Measurements from ENCODE around the gene PHF20. TPM values are rescaled to one million over a fixed set of nuclear protein-coding genes. Genes with fewer than 3 reads are reported as not detected.
"Not testable (repeated sequence)": the region's sequence is repeated elsewhere in the genome, so short reads cannot be mapped to it uniquely, and the experiment has no call there.

PHF20 gene
- total RNA-seq, 2 experiments from 2014 or later: 57.9 to 58.8 TPM

DNA sequence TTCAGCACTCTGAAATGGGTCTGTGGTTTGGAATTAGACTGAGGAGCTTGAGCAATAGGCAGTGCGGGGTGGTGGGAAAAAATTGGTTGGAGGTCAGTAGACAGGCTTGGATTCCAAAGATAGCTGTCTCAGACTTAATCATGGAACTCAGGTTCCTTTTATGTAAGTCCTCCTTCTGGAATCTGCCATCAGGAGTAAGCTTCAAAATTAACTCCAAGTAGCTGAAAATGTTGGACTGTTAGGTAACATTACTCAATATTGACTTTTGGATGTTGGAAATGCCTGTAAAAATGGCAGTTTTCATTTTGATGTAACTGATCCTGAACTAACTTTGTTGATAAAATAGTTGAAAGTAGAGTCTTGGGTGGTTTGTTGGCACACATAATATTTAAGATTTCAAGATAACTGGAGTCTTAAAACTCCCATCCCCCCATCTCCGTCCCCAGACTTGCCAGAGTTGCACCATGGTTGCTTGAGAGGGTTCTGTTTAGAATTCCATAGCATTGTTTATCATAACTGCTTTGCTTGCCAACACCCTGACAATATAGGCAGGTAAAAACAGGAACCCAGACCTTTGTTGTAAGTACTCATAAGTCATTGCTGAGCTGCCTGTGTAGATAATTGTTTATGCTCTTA lies 83.0 kb downstream of the PHF20 start:
- no peak for DNase-seq
- ChIA-PET POLR2A (interaction anchor here (0.7 kb wide), 1 partner anchor 46 kb away, joined by 3 read pairs; no protein-coding TSS in a partner anchor), CTCF (no interaction called here)
- ATAC-seq: no peak
- Mint-ChIP-seq H3K4me3 (no peak overlapping the region), H3K9me3 (no peaks in the 10 kb centered on the region), H3K36me3 (ENCODE audit: low read depth) (peaks cover 31% of the 10 kb centered on the region), H3K27ac (no peak overlapping the region), H3K27me3 (no peaks in the 10 kb centered on the region), H3K4me1 (ENCODE audit: low read depth) (peaks cover 25% of the 10 kb centered on the region)
- intact Hi-C loops (cut with micrococcal nuclease): no loop called here
- TF ChIP-seq, protein P1, sequence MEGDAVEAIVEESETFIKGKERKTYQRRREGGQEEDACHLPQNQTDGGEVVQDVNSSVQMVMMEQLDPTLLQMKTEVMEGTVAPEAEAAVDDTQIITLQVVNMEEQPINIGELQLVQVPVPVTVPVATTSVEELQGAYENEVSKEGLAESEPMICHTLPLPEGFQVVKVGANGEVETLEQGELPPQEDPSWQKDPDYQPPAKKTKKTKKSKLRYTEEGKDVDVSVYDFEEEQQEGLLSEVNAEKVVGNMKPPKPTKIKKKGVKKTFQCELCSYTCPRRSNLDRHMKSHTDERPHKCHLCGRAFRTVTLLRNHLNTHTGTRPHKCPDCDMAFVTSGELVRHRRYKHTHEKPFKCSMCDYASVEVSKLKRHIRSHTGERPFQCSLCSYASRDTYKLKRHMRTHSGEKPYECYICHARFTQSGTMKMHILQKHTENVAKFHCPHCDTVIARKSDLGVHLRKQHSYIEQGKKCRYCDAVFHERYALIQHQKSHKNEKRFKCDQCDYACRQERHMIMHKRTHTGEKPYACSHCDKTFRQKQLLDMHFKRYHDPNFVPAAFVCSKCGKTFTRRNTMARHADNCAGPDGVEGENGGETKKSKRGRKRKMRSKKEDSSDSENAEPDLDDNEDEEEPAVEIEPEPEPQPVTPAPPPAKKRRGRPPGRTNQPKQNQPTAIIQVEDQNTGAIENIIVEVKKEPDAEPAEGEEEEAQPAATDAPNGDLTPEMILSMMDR (IDR thresholded peaks at IDR 0.05): no peak

DNA sequence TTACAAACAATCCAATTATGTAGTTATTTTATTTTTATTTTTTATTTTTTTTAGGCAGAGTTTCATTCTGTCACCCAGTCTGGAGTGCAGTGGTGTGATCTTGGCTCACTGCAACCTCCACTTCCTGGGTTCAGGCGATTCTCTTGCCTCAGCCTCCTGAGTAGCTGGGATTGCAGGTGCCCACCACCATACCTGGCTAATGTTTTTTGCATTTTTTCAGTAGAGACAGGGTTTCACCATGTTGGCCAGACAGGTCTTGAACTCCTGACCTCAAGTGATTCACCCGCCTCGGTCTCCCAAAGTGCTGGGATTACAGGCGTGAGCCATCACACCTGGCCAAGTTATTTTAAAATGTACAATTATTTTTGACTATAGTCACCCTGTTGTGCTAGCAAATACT lies 83.8 kb downstream of the PHF20 start:
- peaks cover 31% of the 10 kb centered on the region for H3K36me3 Mint-ChIP-seq (ENCODE audit: low read depth)
- H3K27me3 Mint-ChIP-seq; intact Hi-C loops (cut with micrococcal nuclease); H3K4me3 Mint-ChIP-seq; CTCF ChIA-PET; H3K9me3 Mint-ChIP-seq; H3K27ac Mint-ChIP-seq; DNase-seq; ATAC-seq: not testable (repeated sequence)
- POLR2A ChIA-PET: interaction anchor here (0.7 to 1.2 kb wide), 2 partner anchors 12 to 47 kb away, joined by 3 read pairs; no protein-coding TSS in a partner anchor
- H3K4me1 Mint-ChIP-seq (ENCODE audit: low read depth): peaks cover 22% of the 10 kb centered on the region

DNA sequence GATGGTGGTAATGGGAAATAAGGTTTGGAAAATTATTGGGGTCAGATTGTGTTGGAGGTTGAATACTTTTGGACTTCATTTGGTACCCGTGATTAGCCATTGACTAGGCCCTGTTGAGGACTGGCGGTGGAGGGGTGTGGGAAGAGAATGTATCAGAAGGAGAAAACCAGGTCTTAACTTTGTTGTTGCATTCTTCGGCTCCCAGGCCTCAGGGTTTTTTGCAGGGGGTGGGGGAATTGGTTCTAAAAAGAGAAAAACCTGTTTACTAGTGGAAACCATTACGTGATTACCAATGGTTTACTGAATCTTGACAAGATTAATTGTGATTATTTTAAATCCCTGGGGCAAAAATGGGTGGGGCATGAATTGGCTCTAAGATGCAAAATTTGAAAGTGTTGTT lies 85.1 kb downstream of the PHF20 start:
- ATAC-seq (no peak), DNase-seq (no peak)
- TF ChIP-seq, protein P1 (IDR thresholded peaks at IDR 0.05): no peak
- POLR2A ChIA-PET: interaction anchor here (0.8 to 1.3 kb wide), 3 partner anchors 10 to 114 kb away, joined by 3 to 4 read pairs (median 4); partner anchors contain the start of gene RBM39
- H3K27ac Mint-ChIP-seq: no peak overlapping the region
- peaks cover 22% of the 10 kb centered on the region for H3K36me3 Mint-ChIP-seq (ENCODE audit: low read depth)
- no peaks in the 10 kb centered on the region for H3K27me3 Mint-ChIP-seq
- no peaks in the 10 kb centered on the region for H3K9me3 Mint-ChIP-seq
- peaks cover 21% of the 10 kb centered on the region for H3K4me1 Mint-ChIP-seq (ENCODE audit: low read depth)
- no peak overlapping the region for H3K4me3 Mint-ChIP-seq
- CTCF ChIA-PET: no interaction called here
- intact Hi-C loops (cut with micrococcal nuclease): no loop called here

GRCh38 chr20:35866418-35867202 lies 94.8 kb downstream of the PHF20 start:
- no peaks in the 10 kb centered on the region for H3K4me1 Mint-ChIP-seq (ENCODE audit: low read depth)
- peaks cover 8% of the 10 kb centered on the region for H3K36me3 Mint-ChIP-seq (ENCODE audit: low read depth)
- H3K9me3 Mint-ChIP-seq: no peaks in the 10 kb centered on the region
- H3K27ac Mint-ChIP-seq: no peak overlapping the region
- CTCF ChIA-PET: interaction anchor here (1.3 to 1.4 kb wide), 2 partner anchors 17 to 403 kb away, joined by 3 read pairs; no protein-coding TSS in a partner anchor
- ATAC-seq (no peak), DNase-seq (no peak)
- intact Hi-C loops (cut with micrococcal nuclease): no loop called here
- H3K27me3 Mint-ChIP-seq: no peaks in the 10 kb centered on the region
- TF ChIP-seq, protein P1 (IDR thresholded peaks at IDR 0.05): no peak
- POLR2A ChIA-PET: interaction anchor here (0.8 to 1.0 kb wide), 2 partner anchors 10 to 147 kb away, joined by 3 to 4 read pairs; no protein-coding TSS in a partner anchor
- no peak overlapping the region for H3K4me3 Mint-ChIP-seq

DNA sequence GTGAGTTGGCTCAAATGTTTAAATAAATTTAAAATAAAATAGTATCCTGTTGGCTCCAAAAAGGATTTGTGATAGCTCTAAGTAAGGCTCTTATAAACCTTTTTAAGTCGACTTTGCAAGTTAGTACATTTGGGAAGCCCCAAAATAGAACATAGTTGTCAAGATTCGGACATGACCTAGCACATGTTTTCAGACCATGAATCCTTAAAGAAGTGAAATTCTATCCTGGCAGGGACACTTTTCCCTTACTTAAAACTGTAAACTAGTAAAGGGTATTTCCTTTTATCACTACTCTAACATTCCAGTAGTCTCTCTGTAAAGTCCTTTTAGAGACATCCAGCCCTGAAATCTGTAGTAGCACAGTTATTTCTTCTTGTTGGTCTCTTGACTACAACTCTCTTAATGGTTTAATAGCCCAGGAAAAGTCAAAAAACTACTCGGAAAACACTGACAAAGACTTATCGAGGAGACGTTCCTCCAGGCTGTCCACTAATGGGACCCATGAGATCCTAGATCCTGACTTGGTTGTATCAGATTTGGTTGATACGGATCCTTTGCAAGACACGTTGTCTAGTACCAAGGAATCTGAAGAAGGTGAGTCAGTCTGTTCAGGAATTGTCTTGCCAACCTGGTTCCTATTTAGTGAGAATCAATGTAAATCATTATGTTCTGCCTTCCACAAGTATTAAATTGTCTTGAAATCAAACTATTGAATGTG lies 98.9 kb downstream of the PHF20 start:
- TF ChIP-seq, protein P1 (IDR thresholded peaks at IDR 0.05): no peak
- intact Hi-C loops (cut with micrococcal nuclease): no loop called here
- DNase-seq: no peak
- Mint-ChIP-seq H3K4me3 (no peak overlapping the region), H3K4me1 (ENCODE audit: low read depth) (peaks cover 3% of the 10 kb centered on the region), H3K9me3 (no peaks in the 10 kb centered on the region), H3K27ac (no peak overlapping the region), H3K36me3 (ENCODE audit: low read depth) (peaks cover 14% of the 10 kb centered on the region), H3K27me3 (no peaks in the 10 kb centered on the region)
- POLR2A ChIA-PET: no interaction called here
- CTCF ChIA-PET: no interaction called here
- no peak for ATAC-seq
